Endothelial cell of umbilical vein (primary cell): Measurements from ENCODE around the gene SLC10A7. TPM values are rescaled to one million over a fixed set of nuclear protein-coding genes. Genes with fewer than 3 reads are reported as not detected.

Source experiments
- BruUV-seq: library from RNA; stranded (reverse); fragments of 400-500 nt; replicated peaks from 2 replicates; lab custom pipeline; 2021; lab: Mats Ljungman, UMichigan
- CTCF ChIA-PET: fragments of 300-600, 350-600 bp; sonication (Branson Sonifier 250); formaldehyde crosslinking; loops from one replicate; lab custom pipeline; 2021; ENCODE audit warnings: antibody characterized with exemption, inconsistent platforms; lab: Charles Lee
- POLR2A ChIA-PET: fragments of 300-600, 350-600 bp; sonication (Branson Sonifier 250); formaldehyde crosslinking; loops from one replicate; lab custom pipeline; 2021; ENCODE audit warnings: antibody characterized with exemption, inconsistent platforms; lab: Charles Lee
- DNase-seq: peaks from one replicate; pipeline ENCODE4 v3.0.0-alpha.2; 2011; ENCODE audit warnings: low read depth, low spot score
- FAIRE-seq: peaks from 2 replicates; lab custom pipeline; 2011; peaks lifted over from hg19 to GRCh38; lab: Jason Lieb, UNC
- H2AFZ ChIP-seq: 2 replicates; pipeline ENCODE4 v1.6.0; 2012; ENCODE audit warnings: low read depth, low read length, control low read depth, inconsistent platforms
- H3K27ac ChIP-seq: 2 replicates; pipeline ENCODE4 v1.5.1; 2011; ENCODE audit warnings: low read depth, mild to moderate bottlenecking, control low read depth, low read length, moderate library complexity; ENCODE audit not compliant: insufficient read depth
- H3K27me3 ChIP-seq, 2 experiments: 2 replicates each; pipeline versions ENCODE4 v1.6.0 to v1.6.1; 2011; ENCODE audit warnings: low read length in 2 of 2, mixed read lengths in 1 of 2; ENCODE audit not compliant: control insufficient read depth in 2 of 2, insufficient read depth in 2 of 2
- H3K36me3 ChIP-seq, 2 experiments: 2 replicates in 1 of 2; 3 replicates in 1 of 2; pipeline ENCODE4 v1.5.1; 2011; ENCODE audit warnings: low read length in 2 of 2, mild to moderate bottlenecking in 1 of 2, moderate library complexity in 1 of 2; ENCODE audit not compliant: control insufficient read depth in 2 of 2, insufficient read depth in 2 of 2; ENCODE audit errors: extremely low read depth in 1 of 2
- H3K4me1 ChIP-seq: 3 replicates; pipeline ENCODE4 v1.5.1; 2011; ENCODE audit warnings: mild to moderate bottlenecking, low read length; ENCODE audit not compliant: control insufficient read depth, insufficient read depth; ENCODE audit errors: extremely low read depth
- H3K4me2 ChIP-seq: 2 replicates; pipeline ENCODE4 v1.6.1; 2011; ENCODE audit warnings: low read length, control low read depth, mixed read lengths; ENCODE audit not compliant: insufficient read depth
- H3K4me3 ChIP-seq, 3 experiments: fragments of 200-600 bp in 1 of 3; sonication (generic), shearing (Covaris generic) in 1 of 3; replicated peaks in 1 of 3; 2 replicates each; pipeline ENCODE4 v1.5.1; 2011 to 2016; ENCODE audit warnings: control low read depth in 3 of 3, low read length in 3 of 3, mild to moderate bottlenecking in 2 of 3, inconsistent platforms in 1 of 3, low read depth in 1 of 3, moderate library complexity in 1 of 3; ENCODE audit not compliant: insufficient read depth in 1 of 3
- H3K79me2 ChIP-seq: 2 replicates; pipeline ENCODE4 v1.6.0; 2012; ENCODE audit warnings: low read length, inconsistent platforms; ENCODE audit not compliant: control insufficient read depth, insufficient read depth
- H3K9ac ChIP-seq: replicated peaks from 2 replicates; pipeline ENCODE3; 2011; ENCODE audit warnings: low read length, control low read depth; ENCODE audit not compliant: insufficient read depth; ENCODE audit errors: extremely low read depth
- H3K9me1 ChIP-seq: replicated peaks from 3 replicates; pipeline ENCODE4 v1.6.0; 2011; ENCODE audit warnings: mild to moderate bottlenecking, low read length; ENCODE audit not compliant: control insufficient read depth, insufficient read depth; ENCODE audit errors: extremely low read depth
- H3K9me3 ChIP-seq: replicated peaks from 2 replicates; pipeline ENCODE4 v1.5.1; 2012; ENCODE audit warnings: low read length, inconsistent platforms; ENCODE audit not compliant: control insufficient read depth, insufficient read depth
- H4K20me1 ChIP-seq: replicated peaks from 2 replicates; pipeline ENCODE3; 2011; ENCODE audit warnings: mild to moderate bottlenecking, low read length; ENCODE audit not compliant: control insufficient read depth, insufficient read depth; ENCODE audit errors: extremely low read depth
- EZH2 ChIP-seq: IDR thresholded peaks from 2 replicates; pipeline ENCODE4 v1.6.1; 2012; ENCODE audit warnings: borderline replicate concordance, low read depth, mild to moderate bottlenecking, moderate library complexity, low read length, inconsistent platforms; ENCODE audit not compliant: severe bottlenecking
- FOS ChIP-seq: IDR thresholded peaks from 2 replicates; pipeline ENCODE4 v1.6.1; 2011; ENCODE audit warnings: mild to moderate bottlenecking, low read length, moderate library complexity, borderline replicate concordance; ENCODE audit not compliant: insufficient read depth
- GATA2 ChIP-seq: IDR thresholded peaks from 2 replicates; pipeline ENCODE4 v1.7.0; 2011; ENCODE audit warnings: low read depth, mild to moderate bottlenecking, moderate library complexity, mixed read lengths, low read length; ENCODE audit not compliant: insufficient read length, insufficient read depth
- JUN ChIP-seq: IDR thresholded peaks from 2 replicates; pipeline ENCODE4 v1.6.1; 2011; ENCODE audit warnings: borderline replicate concordance, low read depth; ENCODE audit not compliant: insufficient read length, insufficient read depth
- MAX ChIP-seq: IDR thresholded peaks from 2 replicates; pipeline ENCODE4 v1.6.1; 2011; ENCODE audit not compliant: insufficient read depth, insufficient read length
- MYC ChIP-seq: IDR thresholded peaks from one replicate; pipeline ENCODE4 v1.6.1; 2011; ENCODE audit warnings: mild to moderate bottlenecking, low read depth, low read length
- POLR2A ChIP-seq: IDR thresholded peaks from 2 replicates; pipeline ENCODE4 v1.6.1; 2012; ENCODE audit warnings: low read depth, mild to moderate bottlenecking, control low read depth, low read length
- POLR2AphosphoS5 ChIP-seq: IDR thresholded peaks from 2 replicates; pipeline ENCODE4 v1.6.1; 2012; ENCODE audit warnings: low read depth, mild to moderate bottlenecking, control low read depth, low read length, moderate library complexity; ENCODE audit not compliant: insufficient read depth
- dilution Hi-C: fragments of 300-500 bp; cut with MboI; formaldehyde crosslinking; loops from one replicate; pipeline ENCODE4 v1.15.0; 2019; ENCODE audit warnings: low sequenced_read_pairs; ENCODE audit not compliant: extremely low pct_ligation_motif_present
- intact Hi-C: fragments of 100-400 bp; cut with micrococcal nuclease; formaldehyde crosslinking; loops from one replicate; pipeline ENCODE4 v1.10.0; 2022
- polyA plus RNA-seq, 4 experiments: library from polyadenylated mRNA; depleted of rRNA in 3 of 4; stranded (reverse) in 3 of 4; unstranded in 1 of 4; fragments of >200 nt; gene quantifications; 2 replicates each; pipeline versions ENCODE4 v1.2.1 to v1.2.3, GENCODE V29; 2011 to 2012; ENCODE audit warnings: missing spikeins in 1 of 4
- total RNA-seq: library from RNA; stranded (reverse); gene quantifications from 2 replicates; pipeline ENCODE4 v1.2.3, GENCODE V29; 2021
- TF ChIP-seq, protein P1 (sequence below), 2 donors: IDR thresholded peaks; 1 replicate in 1 of 2; 2 replicates in 1 of 2; pipeline ENCODE4 v1.5.1; 2011; ENCODE audit warnings: low read length in 2 of 2, mild to moderate bottlenecking in 2 of 2, moderate library complexity in 2 of 2, control low read depth in 1 of 2, inconsistent platforms in 1 of 2, low read depth in 1 of 2; ENCODE audit not compliant: insufficient read depth in 1 of 2; ENCODE audit errors: extremely low read depth in 1 of 2

SLC10A7 gene
- total and polyA plus RNA-seq, 2 donors (not counting 3 experiments of a cell fraction or from before 2014, with no cell fraction given) = 13.6 to 20.4 TPM

GRCh38 chr4:146398896-146399445, 122.8 kb downstream of the SLC10A7 start:
- H3K9ac ChIP-seq = no peak overlapping the region
- H2AFZ ChIP-seq = no peak overlapping the region
- no peaks in the 10 kb centered on the region for H3K27me3 ChIP-seq
- no peaks in the 10 kb centered on the region for H3K9me3 ChIP-seq
- no peaks in the 10 kb centered on the region for H3K36me3 ChIP-seq
- TF ChIP-seq GATA2 (no peak), MAX (no peak), FOS (no peak), POLR2AphosphoS5 (no peak), POLR2A (no peak), MYC (no peak), JUN (no peak), EZH2 (no peak)
- TF ChIP-seq, protein P1, sequence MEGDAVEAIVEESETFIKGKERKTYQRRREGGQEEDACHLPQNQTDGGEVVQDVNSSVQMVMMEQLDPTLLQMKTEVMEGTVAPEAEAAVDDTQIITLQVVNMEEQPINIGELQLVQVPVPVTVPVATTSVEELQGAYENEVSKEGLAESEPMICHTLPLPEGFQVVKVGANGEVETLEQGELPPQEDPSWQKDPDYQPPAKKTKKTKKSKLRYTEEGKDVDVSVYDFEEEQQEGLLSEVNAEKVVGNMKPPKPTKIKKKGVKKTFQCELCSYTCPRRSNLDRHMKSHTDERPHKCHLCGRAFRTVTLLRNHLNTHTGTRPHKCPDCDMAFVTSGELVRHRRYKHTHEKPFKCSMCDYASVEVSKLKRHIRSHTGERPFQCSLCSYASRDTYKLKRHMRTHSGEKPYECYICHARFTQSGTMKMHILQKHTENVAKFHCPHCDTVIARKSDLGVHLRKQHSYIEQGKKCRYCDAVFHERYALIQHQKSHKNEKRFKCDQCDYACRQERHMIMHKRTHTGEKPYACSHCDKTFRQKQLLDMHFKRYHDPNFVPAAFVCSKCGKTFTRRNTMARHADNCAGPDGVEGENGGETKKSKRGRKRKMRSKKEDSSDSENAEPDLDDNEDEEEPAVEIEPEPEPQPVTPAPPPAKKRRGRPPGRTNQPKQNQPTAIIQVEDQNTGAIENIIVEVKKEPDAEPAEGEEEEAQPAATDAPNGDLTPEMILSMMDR (IDR thresholded peaks at IDR 0.05; ENCODE audit: extremely low read depth in 1 of 2, insufficient read depth in 1 of 2, low read depth in 1 of 2, low read length in 2 of 2) = no peak
- H3K4me2 ChIP-seq = no peak overlapping the region
- dilution Hi-C loops (no loop called here), intact Hi-C loops (no loop called here)
- DNase-seq (no peak), FAIRE-seq (no peak)
- no peaks in the 10 kb centered on the region for H3K9me1 ChIP-seq
- H4K20me1 ChIP-seq = no peaks in the 10 kb centered on the region
- no peaks in the 10 kb centered on the region for H3K4me1 ChIP-seq
- POLR2A ChIA-PET = no interaction called here
- no TSS peak for BruUV-seq
- H3K27ac ChIP-seq = no peak overlapping the region
- H3K4me3 ChIP-seq = no peak overlapping the region
- CTCF ChIA-PET = no interaction called here
- no peaks in the 10 kb centered on the region for H3K79me2 ChIP-seq
